ENCODE results near the gene ARHGEF3.
"Not testable (repeated sequence)": the region's sequence is repeated elsewhere in the genome, so short reads cannot be mapped to it uniquely, and the experiment has no call there.

Gene ARHGEF3

GRCh38 chr3:56711344-56711743 is 90.4 kb downstream of the ARHGEF3 start:
- H3K9me3 ChIP-seq (ENCODE audit: insufficient read depth, low read length): 0 out of 2 replicates have a peak, but pooled peaks cover 3% of the 10 kb centered on the region
- peaks cover 4% of the 10 kb centered on the region for H3K4me1 ChIP-seq (ENCODE audit: low read length)
- H3K4me2 ChIP-seq (ENCODE audit: low read length): no peak overlapping the region
- no peak overlapping the region for H3K4me3 ChIP-seq (ENCODE audit: low read length)
- TF ChIP-seq CTCF (IDR thresholded peaks at IDR 0.05; ENCODE audit: low read depth, low read length) (peak; percentile 46), EZH2phosphoT487 (IDR thresholded peaks at IDR 0.05; ENCODE audit: low read depth) (no peak)
- no peaks in the 10 kb centered on the region for H3K79me2 ChIP-seq (ENCODE audit: low read length)
- H3K36me3 ChIP-seq (replicated peaks; ENCODE audit: low read depth, low read length): no peaks in the 10 kb centered on the region
- no peak overlapping the region for H2AFZ ChIP-seq (ENCODE audit: low read depth, low read length)
- no peak overlapping the region for H3K9ac ChIP-seq (ENCODE audit: low read length)
- H4K20me1 ChIP-seq (ENCODE audit: insufficient read depth, low read length): no peaks in the 10 kb centered on the region
- H3K27me3 ChIP-seq (ENCODE audit: low read depth, low read length): no peaks in the 10 kb centered on the region
- no peak overlapping the region for H3K27ac ChIP-seq (ENCODE audit: low read length)

DNA sequence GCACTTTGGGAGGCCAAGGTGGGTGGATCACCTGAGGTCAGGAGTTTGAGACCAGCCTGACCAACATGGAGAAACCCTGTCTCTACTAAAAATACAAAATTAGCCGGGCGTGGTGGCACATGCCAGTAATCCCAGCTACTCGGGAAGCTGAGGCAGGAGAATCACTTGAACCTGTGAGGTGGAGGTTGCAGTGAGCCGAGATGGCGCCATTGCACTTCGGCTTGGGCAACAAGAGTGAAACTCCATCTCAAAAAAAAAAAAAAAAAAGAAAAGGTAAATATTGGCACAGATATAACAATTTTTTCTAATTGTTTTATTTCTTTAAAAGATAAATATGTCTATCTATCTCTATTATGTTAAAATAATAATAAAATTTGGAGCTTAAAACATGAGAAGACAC is 94.3 kb downstream of the ARHGEF3 start:
- H3K9ac ChIP-seq (ENCODE audit: low read length); H3K27me3 ChIP-seq (ENCODE audit: low read depth, low read length); H3K79me2 ChIP-seq (ENCODE audit: low read length); H3K27ac ChIP-seq (ENCODE audit: low read length); H3K4me2 ChIP-seq (ENCODE audit: low read length); H3K9me3 ChIP-seq (ENCODE audit: insufficient read depth, low read length); H3K36me3 ChIP-seq (replicated peaks; ENCODE audit: low read depth, low read length); H4K20me1 ChIP-seq (ENCODE audit: insufficient read depth, low read length); H3K4me3 ChIP-seq (ENCODE audit: low read length); H2AFZ ChIP-seq (ENCODE audit: low read depth, low read length): not testable (repeated sequence)
- H3K4me1 ChIP-seq (ENCODE audit: low read length): peaks cover 13% of the 10 kb centered on the region
- peak; percentile 38 for TF ChIP-seq CTCF (IDR thresholded peaks at IDR 0.05; ENCODE audit: low read depth, low read length)

DNA sequence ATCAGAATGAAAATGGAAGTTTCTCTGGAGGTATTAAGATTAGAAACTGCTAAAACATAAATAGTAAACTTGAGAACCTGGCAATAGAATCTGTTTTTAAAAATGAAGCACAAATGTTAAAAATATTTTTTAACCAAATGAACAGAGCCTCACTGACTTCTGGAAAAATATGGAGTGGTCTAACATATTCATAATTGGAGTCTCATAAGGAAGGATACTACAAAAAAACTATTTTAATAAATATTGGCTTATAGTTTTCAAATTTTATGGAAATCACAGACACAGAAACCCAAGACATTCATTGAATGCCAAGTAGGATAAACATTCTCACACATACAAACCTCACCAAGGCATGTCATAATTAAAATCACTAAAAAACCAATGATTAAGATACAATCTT is 95.1 kb downstream of the ARHGEF3 start:
- no peaks in the 10 kb centered on the region for H3K36me3 ChIP-seq (replicated peaks; ENCODE audit: low read depth, low read length)
- no peak overlapping the region for H3K4me2 ChIP-seq (ENCODE audit: low read length)
- H3K4me1 ChIP-seq (ENCODE audit: low read length): peaks cover 13% of the 10 kb centered on the region
- H3K9ac ChIP-seq (ENCODE audit: low read length): no peak overlapping the region
- no peak overlapping the region for H3K27ac ChIP-seq (ENCODE audit: low read length)
- no peak overlapping the region for H3K4me3 ChIP-seq (ENCODE audit: low read length)
- no peaks in the 10 kb centered on the region for H3K79me2 ChIP-seq (ENCODE audit: low read length)
- TF ChIP-seq CTCF (IDR thresholded peaks at IDR 0.05; ENCODE audit: low read depth, low read length): no peak
- no peak for TF ChIP-seq EZH2phosphoT487 (IDR thresholded peaks at IDR 0.05; ENCODE audit: low read depth)
- no peaks in the 10 kb centered on the region for H4K20me1 ChIP-seq (ENCODE audit: insufficient read depth, low read length)
- no peaks in the 10 kb centered on the region for H3K9me3 ChIP-seq (ENCODE audit: insufficient read depth, low read length)
- no peaks in the 10 kb centered on the region for H3K27me3 ChIP-seq (ENCODE audit: low read depth, low read length)
- H2AFZ ChIP-seq (ENCODE audit: low read depth, low read length): no peak overlapping the region

- Histone ChIP-seq H3K9me3 (ENCODE audit: insufficient read depth, low read length) (no peaks in the 10 kb centered on the region), H3K27ac (ENCODE audit: low read length) (no peak overlapping the region), H3K4me1 (ENCODE audit: low read length) (peaks cover 13% of the 10 kb centered on the region), H3K36me3 (replicated peaks; ENCODE audit: low read depth, low read length) (no peaks in the 10 kb centered on the region), H3K9ac (ENCODE audit: low read length) (no peak overlapping the region), H4K20me1 (ENCODE audit: insufficient read depth, low read length) (no peaks in the 10 kb centered on the region), H3K4me2 (ENCODE audit: low read length) (peak overlapping the region; percentile 33), H3K79me2 (ENCODE audit: low read length) (no peaks in the 10 kb centered on the region), H2AFZ (ENCODE audit: low read depth, low read length) (peak overlapping the region; percentile 27), H3K27me3 (ENCODE audit: low read depth, low read length) (no peaks in the 10 kb centered on the region), H3K4me3 (ENCODE audit: low read length) (no peak overlapping the region; the same call in 1 of the 2 replicates)
- TF ChIP-seq CTCF (IDR thresholded peaks at IDR 0.05; ENCODE audit: low read depth, low read length) (no peak), EZH2phosphoT487 (IDR thresholded peaks at IDR 0.05; ENCODE audit: low read depth) (no peak)
Measured at GRCh38 chr3:56704706-56705105, 97.0 kb downstream of the ARHGEF3 start.

Measured in OCI-LY3 (cell line).